HepG2 (cell line): ENCODE data around the gene MYRIP. TPM values are rescaled to one million over a fixed set of nuclear protein-coding genes. Genes with fewer than 3 reads are reported as not detected.

ENCODE experiments used
- ATAC-seq: fragments of 200-7000 bp; cut with Tn5 transposase; 3 replicates; pipeline ENCODE4 v1.9.1; 2020; ENCODE audit warnings: mild to moderate bottlenecking, moderate library complexity
- BruUV-seq: library from RNA; stranded (reverse); fragments of 400-500 nt; replicated peaks from 2 replicates; lab custom pipeline; 2021; lab: Mats Ljungman, UMichigan
- CTCF ChIA-PET: fragments of 300-600 bp; formaldehyde crosslinking; extraction: SDS; loops from one replicate; lab custom pipeline; 2021; ENCODE audit warnings: low total read pairs, inconsistent platforms, low intra/inter-chr PET ratio; lab: Yijun Ruan, JAX
- POLR2A ChIA-PET: fragments of 350-600 bp; sonication (Branson Sonifier 250); formaldehyde crosslinking; loops from one replicate; lab custom pipeline; 2020; ENCODE audit warnings: antibody characterized with exemption, inconsistent platforms; lab: Yijun Ruan, JAX
- DNase-seq: peaks from one replicate; pipeline ENCODE4 v3.0.0-alpha.2; 2015; ENCODE audit warnings: low spot score
- FAIRE-seq: peaks from 3 replicates; lab custom pipeline; 2011; peaks lifted over from hg19 to GRCh38; lab: Jason Lieb, UNC
- H2AFZ ChIP-seq: one replicate; pipeline ENCODE4 v1.6.1; 2011; ENCODE audit warnings: low read length, inconsistent platforms
- H3K27ac ChIP-seq: fragments of 300-600 bp; 3 replicates; pipeline ENCODE4 v1.8.0; 2011; ENCODE audit warnings: mixed run types, mild to moderate bottlenecking, mixed read lengths, low read length, inconsistent platforms; ENCODE audit not compliant: insufficient read depth; ENCODE audit errors: extremely low read length
- H3K27me3 ChIP-seq, 2 experiments: fragments of 200-600 bp in 1 of 2; 2 replicates in 1 of 2; 3 replicates in 1 of 2; pipeline versions ENCODE4 v1.6.0 to v1.8.0; 2011; ENCODE audit warnings: low read length in 2 of 2, mild to moderate bottlenecking in 2 of 2, moderate library complexity in 2 of 2, inconsistent platforms in 1 of 2; ENCODE audit not compliant: insufficient read depth in 2 of 2, control insufficient read depth in 1 of 2
- H3K36me3 ChIP-seq, 2 experiments: fragments of 200-600 bp in 1 of 2; replicated peaks in 1 of 2; 2 replicates in 1 of 2; 3 replicates in 1 of 2; pipeline versions ENCODE4 v1.5.1 to v1.8.0; 2011; ENCODE audit warnings: low read length in 2 of 2, inconsistent platforms in 1 of 2; ENCODE audit not compliant: insufficient read depth in 2 of 2, control insufficient read depth in 1 of 2
- H3K4me1 ChIP-seq: 2 replicates; pipeline ENCODE4 v1.5.1; 2012; ENCODE audit warnings: low read length, inconsistent platforms; ENCODE audit not compliant: insufficient read depth
- H3K4me2 ChIP-seq: 2 replicates; pipeline ENCODE4 v1.6.0; 2011; ENCODE audit warnings: low read depth, low read length, inconsistent platforms
- H3K4me3 ChIP-seq, 3 experiments: fragments of 200-600 bp in 1 of 3; sonication (generic), shearing (Covaris generic) in 1 of 3; replicated peaks in 1 of 3; 2 replicates each; pipeline ENCODE4 v1.5.1; 2011 to 2016; ENCODE audit warnings: low read length in 3 of 3, inconsistent platforms in 2 of 3, low read depth in 2 of 3, mild to moderate bottlenecking in 2 of 3, control low read depth in 1 of 3, mixed read lengths in 1 of 3; ENCODE audit not compliant: insufficient read depth in 1 of 3
- H3K79me2 ChIP-seq: one replicate; pipeline ENCODE4 v1.6.1; 2011; ENCODE audit warnings: low read length, inconsistent platforms; ENCODE audit not compliant: insufficient read depth
- H3K9ac ChIP-seq: 2 replicates; pipeline ENCODE4 v1.6.0; 2011; ENCODE audit warnings: mild to moderate bottlenecking, low read depth, low read length, inconsistent platforms; ENCODE audit not compliant: insufficient read depth
- H3K9me3 ChIP-seq: 2 replicates; pipeline ENCODE4 v1.5.1; 2012; ENCODE audit warnings: mild to moderate bottlenecking, low read length
- H4K20me1 ChIP-seq: 2 replicates; pipeline ENCODE4 v1.6.0; 2011; ENCODE audit warnings: inconsistent platforms, mild to moderate bottlenecking, low read length, moderate library complexity; ENCODE audit not compliant: insufficient read depth
- ADNP ChIP-seq: sonication (generic); formaldehyde crosslinking; IDR thresholded peaks from 2 replicates; pipeline ENCODE4 v1.4.0; 2020; ENCODE audit warnings: missing genetic modification reagents
- AKAP8 ChIP-seq: sonication (generic); formaldehyde crosslinking; IDR thresholded peaks from 2 replicates; pipeline ENCODE4 v1.5.1; 2020; ENCODE audit warnings: mild to moderate bottlenecking, missing genetic modification reagents
- FOSL2 ChIP-seq: sonication (generic); formaldehyde crosslinking; IDR thresholded peaks from 2 replicates; pipeline ENCODE4 v1.4.0; 2020; ENCODE audit warnings: missing genetic modification reagents
- GZF1 ChIP-seq: sonication (generic); formaldehyde crosslinking; IDR thresholded peaks from 2 replicates; pipeline ENCODE4 v1.5.1; 2020; ENCODE audit warnings: mild to moderate bottlenecking, missing genetic modification reagents
- MNT ChIP-seq: fragments of 450-650 bp; IDR thresholded peaks from 2 replicates; pipeline ENCODE4 v1.6.1; 2016
- PAF1 ChIP-seq: IDR thresholded peaks from 2 replicates; pipeline ENCODE4 v1.6.1; 2016; ENCODE audit warnings: missing genetic modification reagents, missing compliant biosample characterization
- POGZ ChIP-seq: sonication (generic); formaldehyde crosslinking; IDR thresholded peaks from 2 replicates; pipeline ENCODE4 v1.4.0; 2020; ENCODE audit warnings: mild to moderate bottlenecking, missing genetic modification reagents
- RBFOX2 ChIP-seq: fragments of 200-400 bp; formaldehyde crosslinking; IDR thresholded peaks from 2 replicates; pipeline ENCODE4 v1.6.1; 2017; ENCODE audit warnings: low read depth, mild to moderate bottlenecking, low read length
- TBX3 ChIP-seq: fragments of 450-650 bp; IDR thresholded peaks from 2 replicates; pipeline ENCODE4 v1.6.1; 2017; ENCODE audit warnings: antibody characterized with exemption, mild to moderate bottlenecking, inconsistent platforms, borderline replicate concordance
- TMF1 ChIP-seq: sonication (generic); formaldehyde crosslinking; IDR thresholded peaks from 2 replicates; pipeline ENCODE4 v1.8.1; 2022; ENCODE audit warnings: low read depth, missing genetic modification reagents
- ZBED4 ChIP-seq: sonication (generic); formaldehyde crosslinking; IDR thresholded peaks from 2 replicates; pipeline ENCODE4 v1.4.0; 2020; ENCODE audit warnings: missing genetic modification reagents, borderline replicate concordance
- ZFP36L2 ChIP-seq: sonication (generic); formaldehyde crosslinking; IDR thresholded peaks from 2 replicates; pipeline ENCODE4 v1.4.0; 2020; ENCODE audit warnings: missing genetic modification reagents
- ZKSCAN8 ChIP-seq: IDR thresholded peaks from 2 replicates; pipeline ENCODE4 v1.6.1; 2016; ENCODE audit warnings: borderline replicate concordance, missing genetic modification reagents, missing compliant biosample characterization
- ZNF232 ChIP-seq: sonication (generic); formaldehyde crosslinking; IDR thresholded peaks from 2 replicates; pipeline ENCODE4 v1.4.0; 2020; ENCODE audit warnings: missing genetic modification reagents, borderline replicate concordance
- ZNF446 ChIP-seq: sonication (generic); formaldehyde crosslinking; IDR thresholded peaks from 2 replicates; pipeline ENCODE4 v1.5.0; 2020; ENCODE audit warnings: mild to moderate bottlenecking, missing genetic modification reagents
- ZNF766 ChIP-seq: sonication (generic); formaldehyde crosslinking; IDR thresholded peaks from 2 replicates; pipeline ENCODE4 v1.5.0; 2020; ENCODE audit warnings: missing genetic modification reagents, borderline replicate concordance
- ZNF781 ChIP-seq: sonication (generic); formaldehyde crosslinking; IDR thresholded peaks from 2 replicates; pipeline ENCODE4 v1.5.1; 2020; ENCODE audit warnings: borderline replicate concordance, mild to moderate bottlenecking, missing genetic modification reagents; ENCODE audit errors: not compliant biosample characterization
- ZSCAN22 ChIP-seq: sonication (generic); formaldehyde crosslinking; IDR thresholded peaks from 2 replicates; pipeline ENCODE4 v1.4.0; 2020; ENCODE audit warnings: mild to moderate bottlenecking, missing genetic modification reagents
- WGBS: methylation state at CpG from one replicate; pipeline ENCODE4 v1.1.6; 2017; ENCODE audit warnings: low lambda C conversion rate; 5-methylcytosine and 5-hydroxymethylcytosine counted together
- in situ Hi-C: cut with HindIII; loops from 2 replicates; pipeline ENCODE4 v1.10.0; 2017; ENCODE audit warnings: low pct_unique_long_range_greater_than_20kb; ENCODE audit not compliant: extremely low pct_ligation_motif_present
- intact Hi-C: fragments of 100-400 bp; cut with micrococcal nuclease; formaldehyde crosslinking; loops from one replicate; pipeline ENCODE4 v1.10.0; 2022; ENCODE audit not compliant: unreplicated experiment
- polyA plus RNA-seq, 8 experiments: library from polyadenylated mRNA; depleted of rRNA in 3 of 8; stranded (reverse) in 7 of 8; unstranded in 1 of 8; fragments of >200 nt; fragmentation: Illumina TruSeq in 4 of 8; extraction: Trizol in 4 of 8; gene quantifications; 2 replicates each; pipeline versions ENCODE4 v1.2.1 to v1.2.3, GENCODE V29; 2011 to 2016; ENCODE audit warnings: low read depth in 4 of 8, missing spikeins in 1 of 8, mixed read lengths in 1 of 8; ENCODE audit not compliant: insufficient read depth in 1 of 8
- total RNA-seq, 5 experiments: library from RNA; depleted of rRNA; stranded (reverse); fragments of >200 nt; fragmentation: Illumina TruSeq; extraction: Trizol; gene quantifications; 2 replicates each; pipeline ENCODE4 v1.2.3, GENCODE V29; 2016; ENCODE audit warnings: low read depth in 1 of 5
- TF ChIP-seq, protein P1 (sequence below): sonication (generic); formaldehyde crosslinking; IDR thresholded peaks from 2 replicates; pipeline ENCODE4 v1.5.0; 2020; ENCODE audit warnings: missing genetic modification reagents

The MYRIP gene
- total and polyA plus RNA-seq, 2 of the 13 experiments (the other 11 are each of a cell fraction or from before 2014, with no cell fraction given) = 0.64 to 0.84 TPM

DNA sequence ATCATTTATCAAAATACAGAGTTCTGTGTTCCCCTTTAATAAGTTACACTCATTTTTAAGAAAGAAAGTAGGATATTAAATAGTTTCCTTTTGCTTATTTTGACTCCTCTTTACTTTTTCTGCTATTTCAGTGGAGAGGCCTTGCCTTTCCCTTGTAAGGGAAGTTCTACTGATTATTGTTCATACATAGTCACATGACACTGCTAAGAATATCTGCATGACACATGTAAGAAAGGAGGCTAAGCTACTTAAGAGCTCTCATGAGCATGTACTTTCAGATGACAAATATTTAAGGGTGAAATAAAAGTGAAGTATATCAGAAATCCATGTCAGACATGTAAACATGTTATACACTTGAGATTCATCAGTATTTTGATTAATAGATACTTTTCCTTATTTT, 39.0 kb downstream of the MYRIP start (continued):
- TF ChIP-seq ZNF781 = no peak
- no peak for TF ChIP-seq ZNF232 (CRISPR knock-in tag)
- no peak for TF ChIP-seq ZFP36L2
- TF ChIP-seq POGZ (CRISPR knock-in tag) = no peak
- TF ChIP-seq, all 625 proteins: peak for 0

- BruUV-seq = no TSS peak
- Histone ChIP-seq H3K36me3 (no peaks in the 10 kb centered on the region), H4K20me1 (no peaks in the 10 kb centered on the region), H3K27me3 (no peaks in the 10 kb centered on the region), H3K79me2 (no peaks in the 10 kb centered on the region), H3K4me2 (no peak overlapping the region), H3K27ac (no peak overlapping the region), H3K4me3 (no peak overlapping the region), H3K4me1 (no peaks in the 10 kb centered on the region), H2AFZ (no peak overlapping the region), H3K9ac (no peak overlapping the region), H3K9me3 (no peaks in the 10 kb centered on the region)
- POLR2A ChIA-PET = no interaction called here
- DNase-seq = no peak
- WGBS = 21% methylated on average over 2 of the region's 3 CpGs
- intact Hi-C loops = no loop called here
- FAIRE-seq = no peak
- CTCF ChIA-PET = no interaction called here
- ATAC-seq = no peak
- in situ Hi-C loops = no loop called here
- TF ChIP-seq AKAP8 = no peak
- TF ChIP-seq ZNF766 = no peak
- no peak for TF ChIP-seq GZF1
- no peak for TF ChIP-seq ADNP (CRISPR knock-in tag)
- no peak for TF ChIP-seq ZKSCAN8 (CRISPR knock-in tag)
- no peak for TF ChIP-seq FOSL2 (CRISPR knock-in tag)
- no peak for TF ChIP-seq ZBED4
- no peak for TF ChIP-seq MNT
- no peak for TF ChIP-seq RBFOX2
- no peak for TF ChIP-seq PAF1 (CRISPR knock-in tag)
- no peak for TF ChIP-seq ZSCAN22 (CRISPR knock-in tag)
- no peak for TF ChIP-seq TMF1 (CRISPR knock-in tag)
- TF ChIP-seq ZNF446 = no peak
- no peak for TF ChIP-seq TBX3
- TF ChIP-seq, protein P1, sequence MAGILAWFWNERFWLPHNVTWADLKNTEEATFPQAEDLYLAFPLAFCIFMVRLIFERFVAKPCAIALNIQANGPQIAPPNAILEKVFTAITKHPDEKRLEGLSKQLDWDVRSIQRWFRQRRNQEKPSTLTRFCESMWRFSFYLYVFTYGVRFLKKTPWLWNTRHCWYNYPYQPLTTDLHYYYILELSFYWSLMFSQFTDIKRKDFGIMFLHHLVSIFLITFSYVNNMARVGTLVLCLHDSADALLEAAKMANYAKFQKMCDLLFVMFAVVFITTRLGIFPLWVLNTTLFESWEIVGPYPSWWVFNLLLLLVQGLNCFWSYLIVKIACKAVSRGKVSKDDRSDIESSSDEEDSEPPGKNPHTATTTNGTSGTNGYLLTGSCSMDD (CRISPR knock-in tag) = no peak
These were observed 40.7 kb downstream of the MYRIP start for GRCh38 chr3:39849992-39850715.
